Measurements from ENCODE around the gene RXRA. TPM values are rescaled to one million over a fixed set of nuclear protein-coding genes. Genes with fewer than 3 reads are reported as not detected.

Gene RXRA
- total and polyA plus RNA-seq, 2 of the 4 experiments (the other 2 are of a cell fraction), result 7.5 to 17.9 TPM

DNA sequence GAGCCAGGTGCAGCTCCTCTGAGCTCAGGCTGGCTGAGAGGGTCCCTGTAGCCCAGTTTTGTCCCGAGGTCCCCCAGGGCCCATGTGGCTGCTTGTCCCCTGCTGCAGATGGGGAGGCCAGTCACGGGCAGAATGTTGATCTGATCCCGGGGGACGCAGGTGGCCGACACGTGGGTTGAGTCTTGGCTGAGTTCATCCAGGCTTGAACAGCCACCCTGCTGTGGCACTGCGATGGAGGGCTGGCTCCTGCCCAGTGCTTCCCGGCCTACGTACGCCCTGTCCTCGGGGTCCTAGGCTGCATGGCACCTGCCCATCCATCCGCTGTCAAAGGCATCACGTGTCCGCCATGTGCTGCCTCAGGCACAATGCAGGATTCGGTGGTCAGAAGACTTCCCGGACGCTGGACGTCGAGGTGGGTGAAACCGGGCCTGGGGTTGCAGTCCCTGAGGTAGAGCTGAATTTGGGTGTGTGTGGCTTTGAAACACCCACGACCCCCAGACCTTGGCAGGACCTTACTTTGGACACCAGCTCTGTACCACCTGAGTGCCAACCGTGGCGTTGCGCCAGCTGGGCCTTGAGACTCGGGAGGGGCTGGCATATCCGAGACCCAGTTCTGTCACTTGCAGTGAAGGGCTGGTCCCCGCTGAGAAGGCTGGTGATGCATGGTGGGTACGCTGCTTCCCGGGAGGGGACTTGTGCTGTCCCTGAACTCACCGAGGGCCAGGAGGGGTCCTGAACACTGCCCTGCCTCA lies 22.3 kb downstream of the RXRA start:
- TF ChIP-seq FOS (IDR thresholded peaks at IDR 0.05; ENCODE audit: low read depth, low read length), result no peak
- no peak for TF ChIP-seq RFX5 (IDR thresholded peaks at IDR 0.05; ENCODE audit: low read depth, low read length)
- no peak for TF ChIP-seq RAD21 (IDR thresholded peaks at IDR 0.05; ENCODE audit: low read length)
- no peak for TF ChIP-seq BHLHE40 (IDR thresholded peaks at IDR 0.05; ENCODE audit: low read depth, low read length)
- no peak for TF ChIP-seq CEBPB (IDR thresholded peaks at IDR 0.05; ENCODE audit: low read depth, low read length)
- no peak for TF ChIP-seq RCOR1 (IDR thresholded peaks at IDR 0.05; ENCODE audit: insufficient replicate concordance, low read length)
- no peak for TF ChIP-seq MAFK (IDR thresholded peaks at IDR 0.05; ENCODE audit: low read depth, low read length)
- TF ChIP-seq, protein P1, sequence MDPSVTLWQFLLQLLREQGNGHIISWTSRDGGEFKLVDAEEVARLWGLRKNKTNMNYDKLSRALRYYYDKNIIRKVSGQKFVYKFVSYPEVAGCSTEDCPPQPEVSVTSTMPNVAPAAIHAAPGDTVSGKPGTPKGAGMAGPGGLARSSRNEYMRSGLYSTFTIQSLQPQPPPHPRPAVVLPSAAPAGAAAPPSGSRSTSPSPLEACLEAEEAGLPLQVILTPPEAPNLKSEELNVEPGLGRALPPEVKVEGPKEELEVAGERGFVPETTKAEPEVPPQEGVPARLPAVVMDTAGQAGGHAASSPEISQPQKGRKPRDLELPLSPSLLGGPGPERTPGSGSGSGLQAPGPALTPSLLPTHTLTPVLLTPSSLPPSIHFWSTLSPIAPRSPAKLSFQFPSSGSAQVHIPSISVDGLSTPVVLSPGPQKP (IDR thresholded peaks at IDR 0.05; ENCODE audit: borderline replicate concordance, low read depth, low read length), result no peak
- no peak for TF ChIP-seq MXI1 (IDR thresholded peaks at IDR 0.05; ENCODE audit: borderline replicate concordance, low read depth, low read length)
- TF ChIP-seq, protein P2, sequence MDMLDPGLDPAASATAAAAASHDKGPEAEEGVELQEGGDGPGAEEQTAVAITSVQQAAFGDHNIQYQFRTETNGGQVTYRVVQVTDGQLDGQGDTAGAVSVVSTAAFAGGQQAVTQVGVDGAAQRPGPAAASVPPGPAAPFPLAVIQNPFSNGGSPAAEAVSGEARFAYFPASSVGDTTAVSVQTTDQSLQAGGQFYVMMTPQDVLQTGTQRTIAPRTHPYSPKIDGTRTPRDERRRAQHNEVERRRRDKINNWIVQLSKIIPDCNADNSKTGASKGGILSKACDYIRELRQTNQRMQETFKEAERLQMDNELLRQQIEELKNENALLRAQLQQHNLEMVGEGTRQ (IDR thresholded peaks at IDR 0.05; ENCODE audit: low read depth, low read length), result no peak
- no peak for TF ChIP-seq SMC3 (IDR thresholded peaks at IDR 0.05; ENCODE audit: low read depth, low read length)
- no peak for TF ChIP-seq MAZ (IDR thresholded peaks at IDR 0.05; ENCODE audit: borderline replicate concordance, low read depth, low read length)
- TF ChIP-seq NFE2L2 (IDR thresholded peaks at IDR 0.05; ENCODE audit: low read depth, low read length), result no peak
- no peak for TF ChIP-seq CHD1 (IDR thresholded peaks at IDR 0.05; ENCODE audit: low read depth, low read length)
- no peak for TF ChIP-seq POLR2A (IDR thresholded peaks at IDR 0.05; ENCODE audit: low read depth, low read length)
- TF ChIP-seq, protein P3, sequence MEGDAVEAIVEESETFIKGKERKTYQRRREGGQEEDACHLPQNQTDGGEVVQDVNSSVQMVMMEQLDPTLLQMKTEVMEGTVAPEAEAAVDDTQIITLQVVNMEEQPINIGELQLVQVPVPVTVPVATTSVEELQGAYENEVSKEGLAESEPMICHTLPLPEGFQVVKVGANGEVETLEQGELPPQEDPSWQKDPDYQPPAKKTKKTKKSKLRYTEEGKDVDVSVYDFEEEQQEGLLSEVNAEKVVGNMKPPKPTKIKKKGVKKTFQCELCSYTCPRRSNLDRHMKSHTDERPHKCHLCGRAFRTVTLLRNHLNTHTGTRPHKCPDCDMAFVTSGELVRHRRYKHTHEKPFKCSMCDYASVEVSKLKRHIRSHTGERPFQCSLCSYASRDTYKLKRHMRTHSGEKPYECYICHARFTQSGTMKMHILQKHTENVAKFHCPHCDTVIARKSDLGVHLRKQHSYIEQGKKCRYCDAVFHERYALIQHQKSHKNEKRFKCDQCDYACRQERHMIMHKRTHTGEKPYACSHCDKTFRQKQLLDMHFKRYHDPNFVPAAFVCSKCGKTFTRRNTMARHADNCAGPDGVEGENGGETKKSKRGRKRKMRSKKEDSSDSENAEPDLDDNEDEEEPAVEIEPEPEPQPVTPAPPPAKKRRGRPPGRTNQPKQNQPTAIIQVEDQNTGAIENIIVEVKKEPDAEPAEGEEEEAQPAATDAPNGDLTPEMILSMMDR (conservative IDR thresholded peaks at IDR 0.05; ENCODE audit: low read depth, low read length), result no peak
- Histone ChIP-seq H4K8ac (ENCODE audit: low read depth in 2 of 2, low read length in 2 of 2) (no peak overlapping the region), H3K14ac (replicated peaks; ENCODE audit: low read depth, low read length) (no peak overlapping the region), H2BK20ac (ENCODE audit: low read depth, low read length) (no peak overlapping the region), H3K9ac (ENCODE audit: low read depth, low read length) (no peak overlapping the region), H3K4ac (ENCODE audit: low read depth, low read length) (no peak overlapping the region), H3K9me1 (ENCODE audit: insufficient read depth, low read length) (peaks cover 15% of the 10 kb centered on the region; the same call in 1 of the 2 replicates), H2AK9ac (replicated peaks; ENCODE audit: low read depth, low read length, poor library complexity) (no peak overlapping the region), H3K9me3 (ENCODE audit: control insufficient read depth, insufficient read depth, low read length) (no peaks in the 10 kb centered on the region), H2BK120ac (ENCODE audit: low read depth, low read length) (no peak overlapping the region), H3K79me1 (ENCODE audit: low read depth in 1 of 2, low read length in 2 of 2) (peaks cover 31 to 96% of the 10 kb centered on the region in 2 experiments), H3K4me2 (ENCODE audit: low read depth, low read length) (no peak overlapping the region), H4K91ac (ENCODE audit: insufficient read depth, low read depth, low read length) (no peak overlapping the region), H2AFZ (replicated peaks; ENCODE audit: low read length, poor library complexity) (no peak overlapping the region), H2BK5ac (ENCODE audit: low read depth, low read length, poor library complexity, severe bottlenecking) (no peak overlapping the region), H4K20me1 (ENCODE audit: insufficient read depth, low read length) (peaks cover 100% of the 10 kb centered on the region), H3K27ac (ENCODE audit: insufficient read depth, low read length) (no peak overlapping the region), H3K23ac (ENCODE audit: low read depth, low read length) (no peak overlapping the region), H3K4me1 (ENCODE audit: control insufficient read depth, insufficient read depth, low read length) (peaks cover 33% of the 10 kb centered on the region), H3K36me3 (ENCODE audit: control insufficient read depth, insufficient read depth, low read length) (peaks cover 5% of the 10 kb centered on the region; the same call in 1 of the 2 replicates), H3K27me3 (ENCODE audit: control insufficient read depth, insufficient read depth, low read length) (no peaks in the 10 kb centered on the region), H4K5ac (ENCODE audit: low read depth, low read length) (no peak overlapping the region), H2BK15ac (ENCODE audit: low read depth, low read length) (no peak overlapping the region), H3K4me3 (ENCODE audit: insufficient read depth, low read depth, low read length) (no peak overlapping the region), H3K56ac (ENCODE audit: extremely low read depth, insufficient read depth, low read length) (no peak overlapping the region), H3K18ac (ENCODE audit: low read depth, low read length) (no peak overlapping the region), H2AK5ac (ENCODE audit: low read depth, low read length) (no peak overlapping the region)
- ChIA-PET POLR2A (ENCODE audit: unreplicated experiment) (no interaction called here), CTCF (no interaction called here)
- ATAC-seq (ENCODE audit: low read depth), result no peak
- no TSS peak for BruUV-seq (replicated peaks)
- in situ Hi-C loops (cut with MboI; ENCODE audit: low sequenced_read_pairs), result no loop called here
- intact Hi-C loops (cut with micrococcal nuclease), result no loop called here
- no peak for DNase-seq
- 94% methylated on average over 19 of the region's 30 CpGs; no CpG with 5 or more reads in 1 of the 2 experiments for WGBS, 2 experiments (ENCODE audit: extremely low coverage in 2 of 2, insufficient read length in 1 of 2)
- dilution Hi-C loops (cut with HindIII; ENCODE audit: low sequenced_read_pairs, unreplicated experiment), result no loop called here
